NB4 (cell line): Measurements from ENCODE around the gene PER2.

ENCODE experiments used
- DNase-seq: peaks from one replicate; pipeline ENCODE4 v3.0.0; 2010; ENCODE audit warnings: low read depth
- H3K4me3 ChIP-seq: one replicate; pipeline ENCODE4 v1.5.1; 2011; ENCODE audit warnings: mild to moderate bottlenecking, low read depth, low read length, moderate library complexity
- MYC ChIP-seq: IDR thresholded peaks from 2 replicates; pipeline ENCODE4 v1.6.1; 2011; ENCODE audit warnings: low read depth, low read length
- POLR2A ChIP-seq: IDR thresholded peaks from 2 replicates; pipeline ENCODE4 v1.6.1; 2011; ENCODE audit warnings: mild to moderate bottlenecking; ENCODE audit not compliant: insufficient read length; ENCODE audit errors: extremely low read depth
- TF ChIP-seq, protein P1 (sequence below): IDR thresholded peaks from 2 replicates; pipeline ENCODE4 v1.6.1; 2011; ENCODE audit warnings: low read depth, low read length
- TF ChIP-seq, protein P2 (sequence below): IDR thresholded peaks from one replicate; pipeline ENCODE4 v1.5.1; 2012; ENCODE audit warnings: low read depth, low read length

PER2 gene

DNA sequence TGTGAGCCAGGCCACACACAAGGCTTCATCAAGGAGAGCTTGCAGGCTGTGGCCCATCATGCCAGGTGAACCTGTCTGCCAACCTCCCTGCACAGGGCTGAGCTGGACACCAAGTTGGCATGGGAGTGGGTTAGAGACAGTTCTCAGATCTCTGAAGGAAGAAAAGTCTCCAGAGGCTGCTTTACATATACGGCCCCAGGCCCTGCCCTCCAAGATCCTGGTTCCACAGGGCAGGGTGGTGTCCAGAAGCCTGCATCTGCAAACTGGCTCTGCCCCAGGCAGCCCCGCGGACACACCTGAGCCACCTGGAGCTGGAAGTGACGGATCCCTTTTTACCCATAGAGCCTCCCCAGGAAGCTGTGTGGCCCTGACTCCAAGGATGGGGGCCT is 24.3 kb downstream of the PER2 start:
- no peak overlapping the region for H3K4me3 ChIP-seq
- no peak for DNase-seq

DNA sequence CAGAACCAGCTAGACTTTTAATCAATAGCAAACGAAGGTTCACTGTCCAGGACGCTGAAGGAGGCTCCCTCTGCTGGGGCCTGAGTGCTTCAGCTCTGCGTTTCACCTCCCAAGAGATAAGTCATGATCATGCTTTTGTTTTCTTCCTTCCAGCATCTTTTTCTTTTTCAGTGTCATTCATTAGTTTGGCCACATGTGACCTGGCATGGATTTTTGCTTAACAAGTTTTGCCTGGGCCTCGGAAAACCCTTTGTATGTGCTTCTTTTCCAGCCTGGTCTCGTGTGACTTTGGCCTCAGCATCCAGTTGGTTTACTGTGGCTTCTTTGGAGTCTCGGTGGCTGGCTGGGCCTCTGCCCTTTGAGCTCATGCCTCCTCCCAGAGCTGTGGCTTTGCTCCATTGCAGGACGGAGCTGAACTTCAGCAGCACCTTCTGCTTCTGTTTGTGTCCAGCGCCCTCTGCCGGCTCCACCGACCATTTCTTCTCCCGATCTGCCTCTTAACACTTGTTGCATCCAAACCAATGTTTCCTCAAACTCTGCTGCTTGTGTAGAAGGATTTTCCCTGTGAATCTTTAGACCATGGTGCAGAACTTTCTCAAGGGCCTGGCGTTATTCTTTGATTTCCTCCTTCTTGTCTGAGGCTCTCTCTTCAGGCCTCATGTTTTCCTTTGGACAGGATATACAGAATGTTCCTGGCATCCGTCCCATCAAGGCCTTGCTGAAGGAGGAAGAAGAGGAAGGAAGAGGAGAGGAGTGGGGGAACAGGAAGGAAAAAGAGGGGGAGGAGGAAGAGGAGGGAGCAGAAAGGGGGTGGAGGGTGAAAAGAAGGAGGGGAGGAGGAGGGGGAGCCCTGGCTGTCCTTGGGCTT is 25.0 kb downstream of the PER2 start:
- 0 out of 2 replicates have a peak, but pooled peaks have one; percentile 17 for TF ChIP-seq MYC
- no peak for TF ChIP-seq POLR2A
- TF ChIP-seq, protein P1, sequence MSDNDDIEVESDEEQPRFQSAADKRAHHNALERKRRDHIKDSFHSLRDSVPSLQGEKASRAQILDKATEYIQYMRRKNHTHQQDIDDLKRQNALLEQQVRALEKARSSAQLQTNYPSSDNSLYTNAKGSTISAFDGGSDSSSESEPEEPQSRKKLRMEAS, result 0 out of 2 replicates have a peak, but pooled peaks have one; percentile 24
- TF ChIP-seq, protein P2, sequence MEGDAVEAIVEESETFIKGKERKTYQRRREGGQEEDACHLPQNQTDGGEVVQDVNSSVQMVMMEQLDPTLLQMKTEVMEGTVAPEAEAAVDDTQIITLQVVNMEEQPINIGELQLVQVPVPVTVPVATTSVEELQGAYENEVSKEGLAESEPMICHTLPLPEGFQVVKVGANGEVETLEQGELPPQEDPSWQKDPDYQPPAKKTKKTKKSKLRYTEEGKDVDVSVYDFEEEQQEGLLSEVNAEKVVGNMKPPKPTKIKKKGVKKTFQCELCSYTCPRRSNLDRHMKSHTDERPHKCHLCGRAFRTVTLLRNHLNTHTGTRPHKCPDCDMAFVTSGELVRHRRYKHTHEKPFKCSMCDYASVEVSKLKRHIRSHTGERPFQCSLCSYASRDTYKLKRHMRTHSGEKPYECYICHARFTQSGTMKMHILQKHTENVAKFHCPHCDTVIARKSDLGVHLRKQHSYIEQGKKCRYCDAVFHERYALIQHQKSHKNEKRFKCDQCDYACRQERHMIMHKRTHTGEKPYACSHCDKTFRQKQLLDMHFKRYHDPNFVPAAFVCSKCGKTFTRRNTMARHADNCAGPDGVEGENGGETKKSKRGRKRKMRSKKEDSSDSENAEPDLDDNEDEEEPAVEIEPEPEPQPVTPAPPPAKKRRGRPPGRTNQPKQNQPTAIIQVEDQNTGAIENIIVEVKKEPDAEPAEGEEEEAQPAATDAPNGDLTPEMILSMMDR, result peak; percentile 74
- H3K4me3 ChIP-seq, result no peak overlapping the region
- DNase-seq, result peak; percentile 90

More for the DNA sequence above, 24.3 kb downstream of the PER2 start:
- TF ChIP-seq POLR2A (no peak), MYC (no peak)
- TF ChIP-seq, protein P1, result no peak
- TF ChIP-seq, protein P2, result no peak

DNA sequence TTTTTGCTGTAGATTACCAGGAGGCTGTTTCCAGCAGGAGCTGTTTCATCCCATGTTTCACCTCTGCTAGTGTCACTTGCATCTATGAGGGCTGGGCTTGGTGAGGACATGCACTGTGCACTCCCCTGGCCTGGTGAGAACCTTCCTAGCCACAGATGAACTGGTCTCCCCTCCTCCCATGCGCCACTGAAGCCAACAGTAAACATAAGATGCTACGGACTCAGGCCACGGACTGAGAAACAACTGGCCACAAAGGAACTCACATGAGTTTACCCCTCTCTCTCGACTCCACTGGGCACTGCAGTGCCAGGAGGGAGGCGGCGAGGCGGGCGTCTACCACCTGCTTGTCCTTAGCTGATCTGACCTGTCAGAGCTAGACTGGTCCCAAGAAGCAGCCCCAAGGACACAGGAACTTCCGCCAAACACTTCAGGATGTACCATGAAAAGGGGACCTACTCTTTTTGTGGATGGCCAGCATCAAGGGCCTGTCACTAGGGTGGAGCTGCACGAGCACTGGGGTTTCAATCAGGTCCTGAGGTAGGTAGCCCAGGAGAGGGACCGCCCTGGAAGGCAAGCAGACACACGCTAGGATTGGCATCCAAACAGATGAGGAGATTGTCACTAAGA is 25.8 kb downstream of the PER2 start:
- TF ChIP-seq, protein P1, result no peak
- no peak for TF ChIP-seq MYC
- no peak for TF ChIP-seq POLR2A
- TF ChIP-seq, protein P2, result no peak
- no peak overlapping the region for H3K4me3 ChIP-seq

DNA sequence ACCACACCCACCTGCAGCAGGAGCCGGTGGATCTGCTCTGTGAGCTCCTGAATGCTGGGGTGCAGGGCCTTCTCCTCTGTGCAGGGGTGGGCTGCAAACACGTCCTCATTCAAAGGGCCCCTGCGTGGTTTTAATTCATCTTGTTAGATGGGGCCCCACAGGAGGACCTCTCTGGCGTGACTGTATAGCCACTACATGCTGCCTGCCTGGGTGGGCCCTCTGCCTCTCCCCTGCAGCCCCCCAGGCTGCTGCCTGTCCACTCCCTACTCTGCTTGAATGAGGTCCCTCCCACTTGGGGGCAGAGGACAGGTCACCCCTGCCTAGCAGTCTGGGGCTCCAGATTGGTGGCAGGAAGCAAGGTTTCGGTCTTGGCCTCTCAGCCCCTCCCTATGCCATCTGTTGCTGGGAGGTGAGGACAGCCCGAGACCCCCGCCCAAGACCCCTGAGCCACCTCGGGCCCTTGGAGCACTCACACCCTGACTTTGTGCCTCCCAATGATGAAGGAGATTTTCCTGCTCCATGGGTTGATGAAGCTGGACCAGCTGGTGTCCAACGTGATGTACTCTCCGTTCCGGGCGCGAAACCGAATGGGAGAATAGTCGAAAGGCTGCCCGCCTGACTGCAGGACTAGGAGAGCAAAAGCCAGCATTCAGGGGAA is 26.6 kb downstream of the PER2 start:
- DNase-seq, result no peak
- TF ChIP-seq MYC, result no peak
- no peak for TF ChIP-seq POLR2A
- TF ChIP-seq, protein P1, result no peak
- TF ChIP-seq, protein P2, result no peak
- H3K4me3 ChIP-seq, result no peak overlapping the region

More for the DNA sequence above, 25.8 kb downstream of the PER2 start:
- no peak for DNase-seq

DNA sequence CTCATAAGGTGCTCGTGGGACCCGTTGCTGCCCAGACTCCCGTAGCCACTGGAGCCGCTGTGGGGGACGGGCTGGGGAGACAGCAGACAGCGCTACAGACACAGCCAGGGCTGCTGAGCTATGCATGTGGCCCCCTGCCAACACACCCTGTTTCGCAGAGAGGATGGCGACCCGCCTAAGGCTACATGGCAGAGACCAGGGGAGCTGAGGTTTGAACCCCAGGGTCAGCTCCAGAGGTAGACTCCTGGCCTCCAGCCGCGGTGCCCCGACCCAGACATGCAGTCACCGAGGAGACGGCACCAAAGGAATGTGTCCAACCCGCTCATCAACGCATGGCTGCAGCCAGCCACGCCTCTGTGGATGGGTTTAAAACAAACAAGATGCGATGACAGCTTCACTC is 27.5 kb downstream of the PER2 start:
- no peak for DNase-seq
- no peak overlapping the region for H3K4me3 ChIP-seq
- TF ChIP-seq, protein P2, result no peak
